Measurements from ENCODE around the gene PRTG. TPM values are rescaled to one million over a fixed set of nuclear protein-coding genes. Genes with fewer than 3 reads are reported as not detected.

Gene PRTG
- total RNA-seq, 4 donors from 2014 or later = 40.3 to 146 (median 89.0) TPM

- H3K9me3 ChIP-seq = no peaks in the 10 kb centered on the region
- no peak for DNase-seq
- no peaks in the 10 kb centered on the region for H3K36me3 ChIP-seq
- no peak overlapping the region for H3K27ac ChIP-seq
- no peaks in the 10 kb centered on the region for H3K27me3 ChIP-seq
- no peak overlapping the region for H3K4me3 ChIP-seq (replicated peaks in 1 of 3)
- intact Hi-C loops (cut with DNase I) = no loop called here
- H3K4me1 ChIP-seq = no peaks in the 10 kb centered on the region
- TF ChIP-seq CTCF (IDR thresholded peaks at IDR 0.05) (no peak), POLR2A (IDR thresholded peaks at IDR 0.05) (no peak)
- WGBS, 2 donors = 65 to 73% methylated on average over 3 of the region's 3 CpGs
Measured at GRCh38 chr15:55562601-55563000, 180.4 kb downstream of the PRTG start.

Small RNA genes lying within 50 kb of the gene (small RNA-seq; reads per million reads assigned to genes)
- gene AC009997.1 = not detected

Other genes with a start within 250 kb of the PRTG start
- 10 to 100 TPM; 10.3 to 16.3 (median 12.9) TPM for gene DNAAF4, start 234.9 kb downstream of the PRTG start, total RNA-seq
- 10 to 100 TPM; 19.4 to 30.1 (median 23.1) TPM for gene PYGO1, start 154.8 kb downstream of the PRTG start, total RNA-seq